ENCODE measurements around the gene MICALL1.

Gene MICALL1

GRCh38 chr22:37905534-37906363 lies at the start of gene MICALL1:
TSS of gene MICALL1 (plus strand) at chr22:37906297. CDS start at chr22:37906423, 126 bp downstream.
- DNase-seq, result peak; percentile 63

- DNase-seq, result no peak
Measured at GRCh38 chr22:37860796-37861421, 45.2 kb upstream of the MICALL1 start.

- no peak for DNase-seq
Measured at GRCh38 chr22:37862570-37863325, 43.3 kb upstream of the MICALL1 start.

- no peak for DNase-seq
Measured at GRCh38 chr22:37865510-37865909, 40.6 kb upstream of the MICALL1 start.

GRCh38 chr22:37870273-37870672 lies 35.8 kb upstream of the MICALL1 start:
- DNase-seq, result no peak

- no peak for DNase-seq
Measured at GRCh38 chr22:37880668-37881440, 25.2 kb upstream of the MICALL1 start.

- DNase-seq, result no peak
Measured at GRCh38 chr22:37884420-37884819, 21.7 kb upstream of the MICALL1 start.

GRCh38 chr22:37887584-37888378 lies 18.3 kb upstream of the MICALL1 start:
- no peak for DNase-seq

- no peak for DNase-seq
Measured at GRCh38 chr22:37891926-37892325, 14.2 kb upstream of the MICALL1 start.

GRCh38 chr22:37892566-37893335 lies 13.3 kb upstream of the MICALL1 start:
- DNase-seq, result no peak

GRCh38 chr22:37893583-37893983 lies 12.5 kb upstream of the MICALL1 start:
- no peak for DNase-seq

- DNase-seq, result no peak
Measured at GRCh38 chr22:37894939-37895670, 11.0 kb upstream of the MICALL1 start.

- peak; percentile 47 for DNase-seq
Measured at GRCh38 chr22:37896181-37896592, 9.9 kb upstream of the MICALL1 start.

GRCh38 chr22:37896939-37897338 lies 9.2 kb upstream of the MICALL1 start:
- DNase-seq, result no peak

GRCh38 chr22:37897807-37898206 lies 8.3 kb upstream of the MICALL1 start:
- DNase-seq, result no peak

GRCh38 chr22:37898441-37899181 lies 7.5 kb upstream of the MICALL1 start:
- DNase-seq, result no peak

GRCh38 chr22:37904572-37905533 lies 1.2 kb upstream of the MICALL1 start:
- no peak for DNase-seq

GRCh38 chr22:37906364-37907008 lies 389 bp downstream of the MICALL1 start:
- peak; percentile 33 for DNase-seq

All from activated gamma-delta T cell treated with Interleukin-2 at 50 U/mL for 16 hours (primary cell).